Astrocyte (in vitro differentiated cells and primary cell): ENCODE measurements around the gene RIMBP2. TPM values are rescaled to one million over a fixed set of nuclear protein-coding genes. Genes with fewer than 3 reads are reported as not detected.

ENCODE experiments used
- DNase-seq: peaks from one replicate; pipeline ENCODE4 v3.0.0-alpha.2; 2010; ENCODE audit warnings: low read depth
- FAIRE-seq: peaks from 2 replicates; lab custom pipeline; 2011; peaks lifted over from hg19 to GRCh38; lab: Jason Lieb, UNC
- H2AFZ ChIP-seq: 2 replicates; pipeline ENCODE4 v1.6.0; 2012; ENCODE audit warnings: low read depth, low read length, inconsistent platforms
- H3K27ac ChIP-seq: 2 replicates; pipeline ENCODE4 v1.5.1; 2011; ENCODE audit warnings: low read depth, low read length, inconsistent platforms
- H3K27me3 ChIP-seq: 2 replicates; pipeline ENCODE4 v1.6.0; 2011; ENCODE audit warnings: low read length, inconsistent platforms; ENCODE audit not compliant: insufficient read depth
- H3K36me3 ChIP-seq: 2 replicates; pipeline ENCODE4 v1.5.1; 2011; ENCODE audit warnings: low read length, inconsistent platforms; ENCODE audit not compliant: insufficient read depth
- H3K4me1 ChIP-seq: 2 replicates; pipeline ENCODE4 v1.5.1; 2011; ENCODE audit warnings: low read length, inconsistent platforms; ENCODE audit not compliant: insufficient read depth
- H3K4me2 ChIP-seq: 2 replicates; pipeline ENCODE4 v1.6.0; 2012; ENCODE audit warnings: low read length, inconsistent platforms
- H3K4me3 ChIP-seq: 2 replicates; pipeline ENCODE4 v1.5.1; 2011; ENCODE audit warnings: low read depth, mild to moderate bottlenecking, low read length, inconsistent platforms; ENCODE audit not compliant: insufficient read depth
- H3K79me2 ChIP-seq: 2 replicates; pipeline ENCODE4 v1.6.0; 2012; ENCODE audit warnings: mild to moderate bottlenecking, low read length, inconsistent platforms; ENCODE audit not compliant: insufficient read depth
- H3K9ac ChIP-seq: 2 replicates; pipeline ENCODE4 v1.6.0; 2012; ENCODE audit warnings: mild to moderate bottlenecking, low read length, inconsistent platforms
- H3K9me3 ChIP-seq: 2 replicates; pipeline ENCODE4 v1.5.1; 2012; ENCODE audit warnings: low read depth, mild to moderate bottlenecking, low read length, inconsistent platforms; ENCODE audit not compliant: insufficient read depth
- H4K20me1 ChIP-seq: 2 replicates; pipeline ENCODE4 v1.6.0; 2012; ENCODE audit warnings: low read length, inconsistent platforms; ENCODE audit not compliant: insufficient read depth
- H3K27ac Mint-ChIP-seq: one replicate; pipeline ENCODE4 v1.8.0; 2021; ENCODE audit warnings: mild to moderate bottlenecking, mixed read lengths; ENCODE audit not compliant: unreplicated experiment
- H3K27me3 Mint-ChIP-seq: one replicate; pipeline ENCODE4 v1.8.0; 2021; ENCODE audit warnings: low read depth, mixed read lengths; ENCODE audit not compliant: unreplicated experiment
- H3K36me3 Mint-ChIP-seq: one replicate; pipeline ENCODE4 v1.8.0; 2021; ENCODE audit warnings: low read depth, mixed read lengths; ENCODE audit not compliant: unreplicated experiment
- H3K4me1 Mint-ChIP-seq: one replicate; pipeline ENCODE4 v1.8.0; 2021; ENCODE audit warnings: low read depth, mixed read lengths; ENCODE audit not compliant: unreplicated experiment
- H3K4me3 Mint-ChIP-seq: one replicate; pipeline ENCODE4 v1.8.0; 2021; ENCODE audit warnings: mild to moderate bottlenecking, moderate library complexity, mixed read lengths; ENCODE audit not compliant: unreplicated experiment
- H3K9me3 Mint-ChIP-seq: one replicate; pipeline ENCODE4 v1.8.0; 2021; ENCODE audit warnings: mild to moderate bottlenecking, mixed read lengths; ENCODE audit not compliant: unreplicated experiment
- CTCF ChIP-seq: IDR thresholded peaks from 2 replicates; pipeline ENCODE4 v1.5.1; 2011; ENCODE audit warnings: low read depth, mild to moderate bottlenecking, inconsistent platforms, low read length, moderate library complexity; ENCODE audit not compliant: insufficient read depth
- EZH2 ChIP-seq: IDR thresholded peaks from 2 replicates; pipeline ENCODE4 v1.6.1; 2012; ENCODE audit warnings: mild to moderate bottlenecking, low read length, inconsistent platforms; ENCODE audit not compliant: insufficient read depth
- total RNA-seq: library from RNA; stranded (reverse); gene quantifications from 2 replicates; pipeline ENCODE4 v1.2.1, GENCODE V29; 2021

RIMBP2 gene
- total RNA-seq, 1 donor from 2014 or later = 2.2 TPM

- no peak for TF ChIP-seq EZH2
- TF ChIP-seq CTCF = no peak
- no peak overlapping the region for H3K27ac Mint-ChIP-seq
- no peaks in the 10 kb centered on the region for H3K36me3 Mint-ChIP-seq
- FAIRE-seq (no peak), DNase-seq (no peak)
- H3K9ac ChIP-seq = no peak overlapping the region
- H3K27ac ChIP-seq = no peak overlapping the region
- H3K9me3 ChIP-seq = peaks cover 9% of the 10 kb centered on the region
- no peaks in the 10 kb centered on the region for H3K4me1 ChIP-seq
- peaks cover 3% of the 10 kb centered on the region for H3K27me3 Mint-ChIP-seq
- no peak overlapping the region for H3K4me2 ChIP-seq
- no peaks in the 10 kb centered on the region for H3K4me1 Mint-ChIP-seq
- H3K4me3 Mint-ChIP-seq = no peak overlapping the region
- no peaks in the 10 kb centered on the region for H3K36me3 ChIP-seq
- H3K27me3 ChIP-seq = no peaks in the 10 kb centered on the region
- no peak overlapping the region for H2AFZ ChIP-seq
- no peaks in the 10 kb centered on the region for H3K79me2 ChIP-seq
- H4K20me1 ChIP-seq = no peaks in the 10 kb centered on the region
- H3K9me3 Mint-ChIP-seq = peaks cover 2% of the 10 kb centered on the region
- H3K4me3 ChIP-seq = no peak overlapping the region
Observed at GRCh38 chr12:130615861-130616345, 100.2 kb downstream of the RIMBP2 start.

GRCh38 chr12:130614530-130614905 is 101.6 kb downstream of the RIMBP2 start:
- TF ChIP-seq EZH2 (no peak), CTCF (no peak)
- no peaks in the 10 kb centered on the region for H3K4me1 Mint-ChIP-seq
- Histone ChIP-seq H3K36me3 (no peaks in the 10 kb centered on the region), H3K9me3 (peaks cover 9% of the 10 kb centered on the region), H3K27ac (no peak overlapping the region), H3K9ac (no peak overlapping the region), H4K20me1 (no peaks in the 10 kb centered on the region), H3K4me1 (no peaks in the 10 kb centered on the region), H3K79me2 (no peaks in the 10 kb centered on the region), H3K27me3 (no peaks in the 10 kb centered on the region), H2AFZ (no peak overlapping the region), H3K4me3 (no peak overlapping the region), H3K4me2 (no peak overlapping the region)
- H3K9me3 Mint-ChIP-seq = peaks cover 2% of the 10 kb centered on the region
- no peaks in the 10 kb centered on the region for H3K27me3 Mint-ChIP-seq
- H3K27ac Mint-ChIP-seq = no peak overlapping the region
- no peak for DNase-seq
- no peaks in the 10 kb centered on the region for H3K36me3 Mint-ChIP-seq
- no peak for FAIRE-seq
- H3K4me3 Mint-ChIP-seq = no peak overlapping the region

GRCh38 chr12:130613831-130614529 is 102.1 kb downstream of the RIMBP2 start:
- H3K4me3 ChIP-seq = no peak overlapping the region
- H3K27ac ChIP-seq = no peak overlapping the region
- Mint-ChIP-seq H3K4me3 (no peak overlapping the region), H3K27me3 (no peaks in the 10 kb centered on the region), H3K9me3 (no peaks in the 10 kb centered on the region), H3K4me1 (no peaks in the 10 kb centered on the region), H3K36me3 (no peaks in the 10 kb centered on the region), H3K27ac (no peak overlapping the region)
- FAIRE-seq = no peak
- H3K36me3 ChIP-seq = no peaks in the 10 kb centered on the region
- no peak overlapping the region for H3K9ac ChIP-seq
- no peaks in the 10 kb centered on the region for H4K20me1 ChIP-seq
- H3K4me2 ChIP-seq = no peak overlapping the region
- TF ChIP-seq EZH2 = no peak
- TF ChIP-seq CTCF = no peak
- H3K4me1 ChIP-seq = no peaks in the 10 kb centered on the region
- no peaks in the 10 kb centered on the region for H3K79me2 ChIP-seq
- H3K9me3 ChIP-seq = peaks cover 9% of the 10 kb centered on the region
- no peak for DNase-seq
- no peaks in the 10 kb centered on the region for H3K27me3 ChIP-seq
- no peak overlapping the region for H2AFZ ChIP-seq
